ELR (cell line): Measurements from ENCODE around the gene DNAI1.

Source experiments
- DNase-seq: peaks from one replicate; pipeline ENCODE4 v3.0.0-alpha.2; 2015; ENCODE audit warnings: low read depth

Gene DNAI1

GRCh38 chr9:34545497-34545896, 86.9 kb downstream of the DNAI1 start:
- no peak for DNase-seq

- no peak for DNase-seq
Observed at GRCh38 chr9:34546102-34546833, 87.7 kb downstream of the DNAI1 start.

- DNase-seq, result peak; percentile 84
Observed at GRCh38 chr9:34546834-34547827, 88.5 kb downstream of the DNAI1 start.

GRCh38 chr9:34547960-34548611, 89.5 kb downstream of the DNAI1 start:
- DNase-seq, result peak; percentile 69

- no peak for DNase-seq
Observed at GRCh38 chr9:34549407-34549732, 90.8 kb downstream of the DNAI1 start.

GRCh38 chr9:34550016-34550680, 91.5 kb downstream of the DNAI1 start:
- DNase-seq, result no peak

- DNase-seq, result no peak
Observed at GRCh38 chr9:34550681-34551270, 92.2 kb downstream of the DNAI1 start.

GRCh38 chr9:34551751-34552605, 93.4 kb downstream of the DNAI1 start:
- DNase-seq, result no peak

- DNase-seq, result no peak
Observed at GRCh38 chr9:34552606-34552981, 94.0 kb downstream of the DNAI1 start.

GRCh38 chr9:34552986-34553385, 94.4 kb downstream of the DNAI1 start:
- DNase-seq, result no peak

GRCh38 chr9:34553511-34554021, 95.0 kb downstream of the DNAI1 start:
- no peak for DNase-seq

GRCh38 chr9:34554211-34555001, 95.8 kb downstream of the DNAI1 start:
- DNase-seq, result no peak

GRCh38 chr9:34555002-34555348, 96.4 kb downstream of the DNAI1 start:
- no peak for DNase-seq

GRCh38 chr9:34555500-34555899, 96.9 kb downstream of the DNAI1 start:
- DNase-seq, result no peak

GRCh38 chr9:34555936-34556525, 97.4 kb downstream of the DNAI1 start:
- DNase-seq, result no peak

- DNase-seq, result no peak
Observed at GRCh38 chr9:34556949-34557348, 98.3 kb downstream of the DNAI1 start.

GRCh38 chr9:34557426-34558321, 99.1 kb downstream of the DNAI1 start:
- no peak for DNase-seq

GRCh38 chr9:34558364-34558763, 99.8 kb downstream of the DNAI1 start:
- DNase-seq, result no peak
